Erythroblast (primary cell): ENCODE results near the gene PLEKHA5.

Experiments
- GATA1 ChIP-seq: IDR thresholded peaks from 2 replicates; pipeline ENCODE4 v1.6.1; 2011; ENCODE audit warnings: low read depth, mild to moderate bottlenecking, control low read depth, low read length, moderate library complexity
- POLR2A ChIP-seq: IDR thresholded peaks from 2 replicates; pipeline ENCODE4 v1.6.1; 2011; ENCODE audit warnings: mild to moderate bottlenecking, low read length

- TF ChIP-seq POLR2A (no peak), GATA1 (no peak)
Measured at GRCh38 chr12:19085090-19085489, 44.4 kb upstream of the PLEKHA5 start.
